Measurements from ENCODE around the gene NGEF. TPM values are rescaled to one million over a fixed set of nuclear protein-coding genes. Genes with fewer than 3 reads are reported as not detected.

The NGEF gene
- total and polyA plus RNA-seq, 8 donors: 0.26 to 3.6 (median 1.4) TPM

DNA sequence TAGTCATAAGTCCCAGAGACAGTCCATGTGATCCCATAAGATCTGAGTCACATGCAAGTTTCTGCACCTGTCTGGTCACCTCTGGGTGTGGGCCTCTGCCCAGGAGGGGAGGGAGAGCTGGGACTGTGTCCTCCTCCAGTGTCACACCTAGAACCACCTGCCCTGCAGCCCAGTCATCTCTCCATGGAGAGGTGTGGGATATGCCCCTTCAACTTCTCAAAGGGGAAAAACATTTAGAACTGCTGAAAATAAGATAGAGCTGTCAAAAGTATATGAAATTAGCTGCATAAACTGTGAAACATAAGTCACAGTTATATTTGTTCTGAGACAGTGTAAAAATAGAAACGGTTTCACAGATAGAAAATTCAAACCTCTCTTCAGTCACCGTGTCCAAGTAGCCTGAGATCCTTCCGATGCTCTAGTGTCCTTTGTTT lies 55.4 kb downstream of the NGEF start:
- Histone ChIP-seq H3K4me1 (no peaks in the 10 kb centered on the region), H3K27me3 (peaks cover 0 to 5% of the 10 kb centered on the region in 2 donors), H3K4me3 (no peak overlapping the region), H3K9me3 (peaks cover 0 to 6% of the 10 kb centered on the region in 2 donors), H3K27ac (no peak overlapping the region), H3K36me3 (no peaks in the 10 kb centered on the region)
- intact Hi-C loops (cut with DNase I): no loop called here
- DNase-seq (no peak), ATAC-seq (no peak)
- TF ChIP-seq, protein P1, sequence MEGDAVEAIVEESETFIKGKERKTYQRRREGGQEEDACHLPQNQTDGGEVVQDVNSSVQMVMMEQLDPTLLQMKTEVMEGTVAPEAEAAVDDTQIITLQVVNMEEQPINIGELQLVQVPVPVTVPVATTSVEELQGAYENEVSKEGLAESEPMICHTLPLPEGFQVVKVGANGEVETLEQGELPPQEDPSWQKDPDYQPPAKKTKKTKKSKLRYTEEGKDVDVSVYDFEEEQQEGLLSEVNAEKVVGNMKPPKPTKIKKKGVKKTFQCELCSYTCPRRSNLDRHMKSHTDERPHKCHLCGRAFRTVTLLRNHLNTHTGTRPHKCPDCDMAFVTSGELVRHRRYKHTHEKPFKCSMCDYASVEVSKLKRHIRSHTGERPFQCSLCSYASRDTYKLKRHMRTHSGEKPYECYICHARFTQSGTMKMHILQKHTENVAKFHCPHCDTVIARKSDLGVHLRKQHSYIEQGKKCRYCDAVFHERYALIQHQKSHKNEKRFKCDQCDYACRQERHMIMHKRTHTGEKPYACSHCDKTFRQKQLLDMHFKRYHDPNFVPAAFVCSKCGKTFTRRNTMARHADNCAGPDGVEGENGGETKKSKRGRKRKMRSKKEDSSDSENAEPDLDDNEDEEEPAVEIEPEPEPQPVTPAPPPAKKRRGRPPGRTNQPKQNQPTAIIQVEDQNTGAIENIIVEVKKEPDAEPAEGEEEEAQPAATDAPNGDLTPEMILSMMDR (IDR thresholded peaks at IDR 0.05): no peak

DNA sequence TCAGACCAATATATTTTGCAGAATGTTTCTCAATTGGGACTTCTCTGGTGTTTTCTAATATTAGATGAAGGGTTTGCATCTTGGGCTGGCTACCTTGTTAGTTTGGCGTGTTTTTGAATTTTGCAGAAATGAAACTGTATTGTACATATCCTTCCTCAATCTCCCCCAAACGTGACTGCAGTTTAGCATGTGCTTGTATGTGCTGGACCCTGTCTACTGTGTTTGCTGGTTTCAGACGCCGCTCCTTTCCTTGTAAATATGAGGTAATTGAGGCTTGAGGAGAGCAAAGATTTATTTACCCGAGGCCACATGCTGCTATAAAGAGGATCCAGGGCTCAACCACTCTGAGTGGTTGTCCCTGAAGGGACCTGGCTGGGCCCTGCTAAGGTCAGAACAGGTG lies 57.2 kb downstream of the NGEF start:
- TF ChIP-seq, protein P1 (IDR thresholded peaks at IDR 0.05): no peak
- ATAC-seq: no peak

DNA sequence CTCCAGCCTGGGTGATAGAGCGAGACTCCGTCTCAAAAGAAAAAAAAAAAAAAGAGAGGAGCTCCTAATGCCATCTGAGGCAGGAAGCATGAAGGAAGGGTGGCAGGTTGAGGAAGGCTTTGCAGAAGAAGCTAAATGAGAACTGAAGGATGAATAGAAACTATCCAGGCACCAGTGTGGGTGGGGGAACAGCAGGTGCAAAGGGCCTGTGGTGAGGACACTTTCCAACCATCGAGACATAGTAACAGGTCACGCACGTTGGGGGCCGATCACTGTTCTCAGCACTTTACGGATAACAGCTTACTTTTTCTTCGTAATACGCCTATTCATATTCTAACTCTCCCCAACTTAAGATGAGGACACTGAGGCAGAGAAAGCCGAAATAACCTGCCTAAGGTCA lies 58.4 kb downstream of the NGEF start:
- intact Hi-C loops (cut with DNase I): no loop called here
- TF ChIP-seq, protein P1 (IDR thresholded peaks at IDR 0.05): no peak
- no peak for ATAC-seq

More for the DNA sequence above, 57.2 kb downstream of the NGEF start:
- H3K9me3 ChIP-seq: no peaks in the 10 kb centered on the region
- H3K36me3 ChIP-seq: no peaks in the 10 kb centered on the region
- intact Hi-C loops (cut with DNase I): no loop called here
- peaks cover 0 to 5% of the 10 kb centered on the region in 2 donors for H3K27me3 ChIP-seq
- no peak overlapping the region for H3K4me3 ChIP-seq
- DNase-seq: no peak
- H3K4me1 ChIP-seq: no peaks in the 10 kb centered on the region
- no peak overlapping the region for H3K27ac ChIP-seq

DNA sequence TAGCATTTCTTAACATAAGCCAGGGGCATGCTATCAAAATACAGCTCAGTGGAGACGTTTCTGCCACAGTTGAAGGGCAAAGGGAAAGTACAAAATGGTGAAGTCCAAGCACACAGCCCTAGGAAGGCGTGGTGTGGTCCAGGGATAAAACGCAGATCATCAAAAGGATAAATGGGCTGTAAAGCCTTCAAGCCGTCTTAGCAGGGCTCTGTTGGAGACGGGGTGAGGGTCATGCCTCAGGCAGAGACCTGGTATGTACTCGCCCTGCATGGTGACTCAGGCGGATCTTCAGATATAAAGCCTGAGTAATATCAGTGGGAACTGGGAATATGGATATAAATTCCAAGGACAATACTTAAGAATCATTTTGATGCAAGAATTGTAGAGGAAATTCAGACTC lies 61.2 kb downstream of the NGEF start:
- Histone ChIP-seq H3K4me3 (no peak overlapping the region), H3K36me3 (no peaks in the 10 kb centered on the region), H3K27ac (no peak overlapping the region), H3K27me3 (peaks cover 0 to 5% of the 10 kb centered on the region in 2 donors), H3K4me1 (no peaks in the 10 kb centered on the region), H3K9me3 (no peaks in the 10 kb centered on the region)
- ATAC-seq (no peak), DNase-seq (no peak)
- intact Hi-C loops (cut with DNase I): no loop called here
- TF ChIP-seq, protein P1 (IDR thresholded peaks at IDR 0.05): no peak

More for the DNA sequence above, 58.4 kb downstream of the NGEF start:
- no peak for DNase-seq
- no peak overlapping the region for H3K4me3 ChIP-seq
- peaks cover 0 to 5% of the 10 kb centered on the region in 2 donors for H3K27me3 ChIP-seq
- no peak overlapping the region for H3K27ac ChIP-seq
- no peaks in the 10 kb centered on the region for H3K4me1 ChIP-seq
- H3K36me3 ChIP-seq: no peaks in the 10 kb centered on the region
- H3K9me3 ChIP-seq: no peaks in the 10 kb centered on the region

DNA sequence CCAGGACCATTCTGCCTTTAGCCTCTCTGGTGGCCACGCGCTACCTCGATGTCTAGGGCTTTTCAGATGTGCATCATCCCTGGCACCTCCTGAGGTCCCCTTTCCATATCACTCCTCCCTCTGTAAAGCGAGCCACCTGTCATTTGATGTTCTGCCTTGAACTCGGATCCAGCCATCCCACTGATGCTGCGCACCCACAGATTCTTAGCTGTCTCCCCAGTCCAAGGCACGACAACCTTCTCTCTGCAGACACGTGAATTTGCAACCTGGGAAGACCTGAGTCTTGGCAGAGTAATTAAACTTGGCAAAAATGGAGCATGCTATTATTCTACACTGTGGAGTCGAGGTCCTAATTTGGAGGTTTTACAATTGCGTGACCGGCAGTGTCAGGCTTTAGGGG lies 61.9 kb downstream of the NGEF start:
- Histone ChIP-seq H3K27ac (no peak overlapping the region), H3K36me3 (no peaks in the 10 kb centered on the region), H3K4me1 (no peaks in the 10 kb centered on the region), H3K4me3 (no peak overlapping the region), H3K9me3 (no peaks in the 10 kb centered on the region), H3K27me3 (peaks cover 0 to 5% of the 10 kb centered on the region in 2 donors)
- TF ChIP-seq, protein P1 (IDR thresholded peaks at IDR 0.05): no peak
- DNase-seq (no peak), ATAC-seq (no peak)
- intact Hi-C loops (cut with DNase I): no loop called here

Measured in left lung (tissue), 10 donors.